ENCODE data around the gene PSMC6.
"Not testable (repeated sequence)": the region's sequence is repeated elsewhere in the genome, so short reads cannot be mapped to it uniquely, and the experiment has no call there.

Gene PSMC6

GRCh38 chr14:52748647-52749292 lies 41.8 kb downstream of the PSMC6 start:
- no peak for DNase-seq (ENCODE audit: extremely low read depth, insufficient read length)
- Histone ChIP-seq H3K36me3 (ENCODE audit: control insufficient read depth, insufficient read depth, low read length) (no peaks in the 10 kb centered on the region; the same call in 1 of the 2 replicates), H3K4me3 (replicated peaks; ENCODE audit: low read depth, low read length) (no peak overlapping the region), H3K27me3 (replicated peaks; ENCODE audit: control insufficient read depth, insufficient read depth, low read length) (no peaks in the 10 kb centered on the region)
- no peak for TF ChIP-seq CTCF (IDR thresholded peaks at IDR 0.05; ENCODE audit: insufficient read depth, low read length, poor library complexity, severe bottlenecking)

- no peak for TF ChIP-seq CTCF (IDR thresholded peaks at IDR 0.05; ENCODE audit: insufficient read depth, low read length, poor library complexity, severe bottlenecking)
- H3K27me3 ChIP-seq (replicated peaks; ENCODE audit: control insufficient read depth, insufficient read depth, low read length) = no peaks in the 10 kb centered on the region
- peaks cover 2% of the 10 kb centered on the region; the same call in 1 of the 2 replicates for H3K36me3 ChIP-seq (ENCODE audit: control insufficient read depth, insufficient read depth, low read length)
- DNase-seq (ENCODE audit: extremely low read depth, insufficient read length) = no peak
- H3K4me3 ChIP-seq (replicated peaks; ENCODE audit: low read depth, low read length) = no peak overlapping the region
Observed at GRCh38 chr14:52755607-52756316, 48.8 kb downstream of the PSMC6 start.

GRCh38 chr14:52759145-52759544 lies 52.1 kb downstream of the PSMC6 start:
- no peaks in the 10 kb centered on the region for H3K27me3 ChIP-seq (replicated peaks; ENCODE audit: control insufficient read depth, insufficient read depth, low read length)
- no peak overlapping the region for H3K4me3 ChIP-seq (replicated peaks; ENCODE audit: low read depth, low read length)
- no peak for TF ChIP-seq CTCF (IDR thresholded peaks at IDR 0.05; ENCODE audit: insufficient read depth, low read length, poor library complexity, severe bottlenecking)
- no peak for DNase-seq (ENCODE audit: extremely low read depth, insufficient read length)
- peaks cover 2% of the 10 kb centered on the region; the same call in 1 of the 2 replicates for H3K36me3 ChIP-seq (ENCODE audit: control insufficient read depth, insufficient read depth, low read length)

- DNase-seq (ENCODE audit: extremely low read depth, insufficient read length); H3K27me3 ChIP-seq (replicated peaks; ENCODE audit: control insufficient read depth, insufficient read depth, low read length); H3K36me3 ChIP-seq (ENCODE audit: control insufficient read depth, insufficient read depth, low read length); H3K4me3 ChIP-seq (replicated peaks; ENCODE audit: low read depth, low read length): not testable (repeated sequence)
Observed at GRCh38 chr14:52762923-52763322, 55.9 kb downstream of the PSMC6 start.

- Histone ChIP-seq H3K27me3 (replicated peaks; ENCODE audit: control insufficient read depth, insufficient read depth, low read length) (no peaks in the 10 kb centered on the region), H3K36me3 (ENCODE audit: control insufficient read depth, insufficient read depth, low read length) (peaks cover 6% of the 10 kb centered on the region), H3K4me3 (replicated peaks; ENCODE audit: low read depth, low read length) (no peak overlapping the region)
- TF ChIP-seq CTCF (IDR thresholded peaks at IDR 0.05; ENCODE audit: insufficient read depth, low read length, poor library complexity, severe bottlenecking) = no peak
- DNase-seq (ENCODE audit: extremely low read depth, insufficient read length) = no peak
Observed at GRCh38 chr14:52767058-52767833, 60.2 kb downstream of the PSMC6 start.

GRCh38 chr14:52769887-52770286 lies 62.9 kb downstream of the PSMC6 start:
- Histone ChIP-seq H3K4me3 (replicated peaks; ENCODE audit: low read depth, low read length) (no peak overlapping the region), H3K36me3 (ENCODE audit: control insufficient read depth, insufficient read depth, low read length) (peaks cover 6% of the 10 kb centered on the region), H3K27me3 (replicated peaks; ENCODE audit: control insufficient read depth, insufficient read depth, low read length) (no peaks in the 10 kb centered on the region)
- DNase-seq (ENCODE audit: extremely low read depth, insufficient read length) = no peak
- TF ChIP-seq CTCF (IDR thresholded peaks at IDR 0.05; ENCODE audit: insufficient read depth, low read length, poor library complexity, severe bottlenecking) = no peak

All from GM06990 (cell line).